MM.1S (cell line): ENCODE results near the gene FXYD3.
"Not testable (repeated sequence)": the region's sequence is repeated elsewhere in the genome, so short reads cannot be mapped to it uniquely, and the experiment has no call there.

Source experiments
- DNase-seq: peaks from one replicate; pipeline ENCODE4 v3.0.0-alpha.2; 2015
- H2AFZ ChIP-seq: fragments of 300-600 bp; sonication (generic); 2 replicates; pipeline ENCODE4 v1.6.0; 2016; ENCODE audit warnings: antibody characterized with exemption, low read length
- H3F3A ChIP-seq: fragments of 300-600 bp; sonication (generic); 2 replicates; pipeline ENCODE4 v1.6.1; 2016; ENCODE audit warnings: mild to moderate bottlenecking, antibody characterized with exemption, low read length, moderate library complexity, mixed read lengths; ENCODE audit not compliant: insufficient read depth
- H3K27ac ChIP-seq: fragments of 300-600 bp; sonication (generic); 2 replicates; pipeline ENCODE4 v1.5.1; 2016; ENCODE audit warnings: mild to moderate bottlenecking, low read length
- H3K27me3 ChIP-seq: fragments of 300-600 bp; sonication (generic); replicated peaks from 2 replicates; pipeline ENCODE4 v1.6.0; 2016; ENCODE audit warnings: low read length; ENCODE audit not compliant: insufficient read depth
- H3K36me3 ChIP-seq: fragments of 300-600 bp; sonication (generic); replicated peaks from 2 replicates; pipeline ENCODE4 v1.6.1; 2016; ENCODE audit warnings: mild to moderate bottlenecking, low read length, mixed read lengths; ENCODE audit not compliant: insufficient read depth
- H3K4me1 ChIP-seq: fragments of 300-600 bp; sonication (generic); 2 replicates; pipeline ENCODE4 v1.6.1; 2016; ENCODE audit warnings: low read length, mixed read lengths
- H3K4me2 ChIP-seq: fragments of 300-600 bp; sonication (generic); 2 replicates; pipeline ENCODE4 v1.6.0; 2016; ENCODE audit warnings: low read depth, low read length
- H3K4me3 ChIP-seq: fragments of 300-600 bp; sonication (generic); 2 replicates; pipeline ENCODE4 v1.5.1; 2016; ENCODE audit warnings: low read length, mixed read lengths
- H3K79me2 ChIP-seq: fragments of 300-600 bp; sonication (generic); 2 replicates; pipeline ENCODE4 v1.6.1; 2016; ENCODE audit warnings: mixed run types, low read length, mixed read lengths
- H3K9ac ChIP-seq: fragments of 300-600 bp; sonication (generic); 2 replicates; pipeline ENCODE4 v1.6.1; 2016; ENCODE audit warnings: low read length, mixed read lengths
- H3K9me2 ChIP-seq: fragments of 300-600 bp; sonication (generic); replicated peaks from 2 replicates; pipeline ENCODE4 v1.6.1; 2016; ENCODE audit warnings: mild to moderate bottlenecking, low read length, mixed read lengths; ENCODE audit not compliant: insufficient read depth
- H3K9me3 ChIP-seq: fragments of 300-600 bp; sonication (generic); replicated peaks from 2 replicates; pipeline ENCODE4 v1.6.1; 2016; ENCODE audit warnings: mild to moderate bottlenecking, low read length, mixed read lengths; ENCODE audit not compliant: insufficient read depth
- H4K20me1 ChIP-seq: fragments of 300-600 bp; sonication (generic); 2 replicates; pipeline ENCODE4 v1.6.1; 2016; ENCODE audit warnings: mild to moderate bottlenecking, low read length, moderate library complexity, mixed read lengths; ENCODE audit not compliant: insufficient read depth
- EZH2 ChIP-seq: fragments of 300-600 bp; sonication (generic); optimal IDR thresholded peaks from 2 replicates; pipeline ENCODE3; 2017; ENCODE audit warnings: low read depth, mild to moderate bottlenecking, antibody characterized with exemption, low read length, mixed read lengths
- EZH2phosphoT487 ChIP-seq: fragments of 300-600 bp; sonication (generic); IDR thresholded peaks from 2 replicates; pipeline ENCODE4 v1.6.1; 2018; ENCODE audit warnings: antibody characterized with exemption, low read length
- TF ChIP-seq, protein P1 (sequence below): fragments of 300-600 bp; sonication (generic); IDR thresholded peaks from 2 replicates; pipeline ENCODE4 v1.5.1; 2016; ENCODE audit warnings: antibody characterized with exemption, low read length, mixed read lengths

FXYD3 gene

GRCh38 chr19:35126624-35126959, 11.0 kb downstream of the FXYD3 start:
- no peak overlapping the region for H3K4me3 ChIP-seq
- DNase-seq = no peak
- no peak overlapping the region for H2AFZ ChIP-seq
- no peak overlapping the region for H3K9ac ChIP-seq
- H3K4me1 ChIP-seq = peaks cover 7% of the 10 kb centered on the region
- no peaks in the 10 kb centered on the region for H3K9me3 ChIP-seq
- H3K36me3 ChIP-seq = no peaks in the 10 kb centered on the region
- TF ChIP-seq EZH2phosphoT487 (no peak), EZH2 (no peak)
- TF ChIP-seq, protein P1, sequence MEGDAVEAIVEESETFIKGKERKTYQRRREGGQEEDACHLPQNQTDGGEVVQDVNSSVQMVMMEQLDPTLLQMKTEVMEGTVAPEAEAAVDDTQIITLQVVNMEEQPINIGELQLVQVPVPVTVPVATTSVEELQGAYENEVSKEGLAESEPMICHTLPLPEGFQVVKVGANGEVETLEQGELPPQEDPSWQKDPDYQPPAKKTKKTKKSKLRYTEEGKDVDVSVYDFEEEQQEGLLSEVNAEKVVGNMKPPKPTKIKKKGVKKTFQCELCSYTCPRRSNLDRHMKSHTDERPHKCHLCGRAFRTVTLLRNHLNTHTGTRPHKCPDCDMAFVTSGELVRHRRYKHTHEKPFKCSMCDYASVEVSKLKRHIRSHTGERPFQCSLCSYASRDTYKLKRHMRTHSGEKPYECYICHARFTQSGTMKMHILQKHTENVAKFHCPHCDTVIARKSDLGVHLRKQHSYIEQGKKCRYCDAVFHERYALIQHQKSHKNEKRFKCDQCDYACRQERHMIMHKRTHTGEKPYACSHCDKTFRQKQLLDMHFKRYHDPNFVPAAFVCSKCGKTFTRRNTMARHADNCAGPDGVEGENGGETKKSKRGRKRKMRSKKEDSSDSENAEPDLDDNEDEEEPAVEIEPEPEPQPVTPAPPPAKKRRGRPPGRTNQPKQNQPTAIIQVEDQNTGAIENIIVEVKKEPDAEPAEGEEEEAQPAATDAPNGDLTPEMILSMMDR = no peak
- H3K27ac ChIP-seq = no peak overlapping the region
- H3K79me2 ChIP-seq = no peaks in the 10 kb centered on the region
- no peaks in the 10 kb centered on the region for H4K20me1 ChIP-seq
- no peaks in the 10 kb centered on the region for H3F3A ChIP-seq
- H3K9me2 ChIP-seq = no peaks in the 10 kb centered on the region
- no peak overlapping the region for H3K4me2 ChIP-seq
- H3K27me3 ChIP-seq = peaks cover 57% of the 10 kb centered on the region

GRCh38 chr19:35127871-35128270, 12.2 kb downstream of the FXYD3 start:
- Histone ChIP-seq H3K79me2 (no peaks in the 10 kb centered on the region), H3K4me1 (peaks cover 7% of the 10 kb centered on the region), H3K4me3 (no peak overlapping the region), H3F3A (no peaks in the 10 kb centered on the region), H4K20me1 (no peaks in the 10 kb centered on the region), H2AFZ (no peak overlapping the region), H3K9me2 (no peaks in the 10 kb centered on the region), H3K36me3 (no peaks in the 10 kb centered on the region), H3K9me3 (no peaks in the 10 kb centered on the region), H3K4me2 (no peak overlapping the region), H3K27me3 (peaks cover 58% of the 10 kb centered on the region), H3K9ac (no peak overlapping the region), H3K27ac (no peak overlapping the region)
- TF ChIP-seq, protein P1 = no peak
- TF ChIP-seq EZH2 = no peak
- TF ChIP-seq EZH2phosphoT487 = no peak
- DNase-seq = no peak

GRCh38 chr19:35128398-35129057, 12.9 kb downstream of the FXYD3 start:
- Histone ChIP-seq H3K27me3 (peaks cover 57% of the 10 kb centered on the region), H3K27ac (no peak overlapping the region), H3K4me1 (peaks cover 7% of the 10 kb centered on the region), H4K20me1 (no peaks in the 10 kb centered on the region), H3K9ac (no peak overlapping the region), H2AFZ (no peak overlapping the region), H3K79me2 (no peaks in the 10 kb centered on the region), H3K9me3 (no peaks in the 10 kb centered on the region), H3K36me3 (no peaks in the 10 kb centered on the region), H3K4me2 (no peak overlapping the region), H3F3A (no peaks in the 10 kb centered on the region), H3K9me2 (no peaks in the 10 kb centered on the region), H3K4me3 (no peak overlapping the region)
- TF ChIP-seq EZH2 = no peak
- TF ChIP-seq EZH2phosphoT487 = no peak
- TF ChIP-seq, protein P1 = no peak
- no peak for DNase-seq

DNA sequence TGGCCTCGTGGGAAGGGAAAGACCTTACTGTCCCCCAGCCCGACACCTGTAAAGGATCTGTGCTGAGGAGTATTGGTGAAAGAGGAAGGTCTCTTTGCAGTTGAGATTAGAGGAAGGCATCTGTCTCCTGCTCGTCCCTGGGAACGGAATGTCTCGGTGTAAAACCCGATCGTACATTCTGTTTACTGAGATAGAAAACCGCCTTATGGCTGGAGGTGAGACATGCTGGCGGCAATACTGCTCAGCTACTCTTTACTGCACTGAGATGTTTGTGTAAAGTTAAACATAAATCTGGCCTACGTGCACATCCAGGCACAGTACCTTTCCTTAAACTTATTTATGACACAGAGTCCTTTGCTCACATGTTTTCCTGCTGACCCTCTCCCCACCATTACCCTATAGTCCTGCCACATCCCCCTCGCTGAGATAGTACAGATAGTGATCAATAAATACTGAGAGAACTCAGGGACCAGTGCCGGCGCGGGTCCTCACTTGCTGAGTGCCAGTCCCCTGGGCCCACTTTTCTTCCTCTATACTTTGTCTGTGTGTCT, 14.2 kb downstream of the FXYD3 start:
- H2AFZ ChIP-seq, H3K4me3 ChIP-seq, H3K4me1 ChIP-seq, H3K9me2 ChIP-seq, H3F3A ChIP-seq, H3K79me2 ChIP-seq, H3K36me3 ChIP-seq, DNase-seq, H4K20me1 ChIP-seq, H3K9ac ChIP-seq, H3K9me3 ChIP-seq, H3K27ac ChIP-seq, H3K4me2 ChIP-seq: not testable (repeated sequence)
- H3K27me3 ChIP-seq = peaks cover 59% of the 10 kb centered on the region
